Measurements from ENCODE around the gene RPH3AL. TPM values are rescaled to one million over a fixed set of nuclear protein-coding genes. Genes with fewer than 3 reads are reported as not detected.

RPH3AL gene
- total RNA-seq, 4 donors from 2014 or later: 10.0 to 51.1 (median 25.7) TPM

- DNase-seq (ENCODE audit: low spot score) (no peak), ATAC-seq (ENCODE audit: low FRiP score) (no peak)
- TF ChIP-seq CTCF (IDR thresholded peaks at IDR 0.05): no peak
These were observed 165.5 kb downstream of the RPH3AL start for GRCh38 chr17:187130-187529.

GRCh38 chr17:185445-186138 is 167.0 kb downstream of the RPH3AL start:
- no peak for TF ChIP-seq CTCF (IDR thresholded peaks at IDR 0.05)
- ATAC-seq (ENCODE audit: low FRiP score) (no peak), DNase-seq (ENCODE audit: low spot score) (no peak)

DNA sequence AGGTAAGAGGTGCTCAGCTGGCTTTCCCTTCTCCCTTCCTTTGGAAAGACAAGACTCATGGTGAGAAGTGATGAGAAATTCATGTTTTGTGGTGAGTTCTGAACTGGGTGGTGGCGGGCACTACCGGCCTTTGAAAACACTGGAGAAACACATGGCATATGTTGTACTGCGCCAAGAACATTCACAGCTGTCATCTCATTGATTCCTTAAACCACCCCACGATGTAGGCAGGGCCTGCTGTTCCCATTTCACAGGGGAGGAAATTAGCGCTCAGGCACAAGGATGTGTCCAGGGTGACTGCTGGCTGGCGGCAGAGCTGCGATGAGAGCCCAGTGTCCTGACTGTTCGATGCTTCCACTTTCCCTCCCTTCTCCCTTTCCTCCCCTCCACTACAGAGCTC is 169.6 kb downstream of the RPH3AL start:
- DNase-seq (ENCODE audit: low spot score): no peak
- no peak for ATAC-seq (ENCODE audit: low FRiP score)
- TF ChIP-seq CTCF (IDR thresholded peaks at IDR 0.05): no peak

- ATAC-seq (ENCODE audit: low FRiP score) (peak; percentile 40), DNase-seq (ENCODE audit: low spot score) (no peak)
- no peak for TF ChIP-seq CTCF (IDR thresholded peaks at IDR 0.05)
These were observed 170.4 kb downstream of the RPH3AL start for GRCh38 chr17:182050-182751.

DNA sequence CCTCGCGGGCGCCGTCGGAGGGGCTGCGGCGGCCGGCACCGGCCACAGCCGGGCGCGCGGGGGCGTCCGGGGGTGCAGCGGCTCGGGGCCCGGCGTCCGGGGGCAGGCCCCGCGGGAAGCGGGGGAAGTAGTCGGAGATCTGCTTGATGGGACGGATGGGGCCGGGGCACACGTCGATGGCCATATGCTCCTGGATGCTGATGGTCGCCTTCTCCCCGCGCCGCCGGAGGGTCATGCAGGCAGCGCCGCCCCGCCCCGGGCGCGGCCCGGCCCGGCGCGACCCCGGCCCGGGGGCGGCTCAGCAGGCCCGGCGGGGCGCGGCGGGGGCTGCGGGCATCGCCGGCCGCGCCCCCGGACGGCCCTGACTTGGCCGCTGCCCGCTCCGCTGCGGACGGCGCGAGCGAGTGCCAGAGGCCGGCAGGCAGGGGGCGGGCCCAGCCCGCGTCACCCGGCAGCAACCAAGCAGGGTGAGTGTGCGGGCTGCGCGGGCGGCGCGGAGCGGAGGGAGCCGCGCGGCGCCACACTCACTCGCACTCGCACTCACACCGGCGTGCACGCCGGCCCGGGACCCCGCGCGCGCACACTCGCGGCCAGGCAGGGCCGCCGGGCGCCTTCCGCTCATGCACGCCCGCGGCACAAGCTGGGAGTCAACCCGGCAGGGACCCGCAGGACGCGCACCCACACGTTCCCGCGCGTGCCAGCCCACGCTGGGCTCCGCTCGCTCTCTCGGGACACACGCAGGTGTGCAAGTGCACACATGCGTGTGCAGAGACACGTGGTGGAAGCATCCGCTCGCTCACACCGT is 171.2 kb downstream of the RPH3AL start, which contains the start of gene DOC2B:
DOC2B (minus strand) TSS at position 406 of the 805 bp plus-strand sequence; CDS start at position 235, 171 bp downstream.
- DNase-seq (ENCODE audit: low spot score) (no peak), ATAC-seq (ENCODE audit: low FRiP score) (peak; percentile 86)
- no peak for TF ChIP-seq CTCF (IDR thresholded peaks at IDR 0.05)

DNA sequence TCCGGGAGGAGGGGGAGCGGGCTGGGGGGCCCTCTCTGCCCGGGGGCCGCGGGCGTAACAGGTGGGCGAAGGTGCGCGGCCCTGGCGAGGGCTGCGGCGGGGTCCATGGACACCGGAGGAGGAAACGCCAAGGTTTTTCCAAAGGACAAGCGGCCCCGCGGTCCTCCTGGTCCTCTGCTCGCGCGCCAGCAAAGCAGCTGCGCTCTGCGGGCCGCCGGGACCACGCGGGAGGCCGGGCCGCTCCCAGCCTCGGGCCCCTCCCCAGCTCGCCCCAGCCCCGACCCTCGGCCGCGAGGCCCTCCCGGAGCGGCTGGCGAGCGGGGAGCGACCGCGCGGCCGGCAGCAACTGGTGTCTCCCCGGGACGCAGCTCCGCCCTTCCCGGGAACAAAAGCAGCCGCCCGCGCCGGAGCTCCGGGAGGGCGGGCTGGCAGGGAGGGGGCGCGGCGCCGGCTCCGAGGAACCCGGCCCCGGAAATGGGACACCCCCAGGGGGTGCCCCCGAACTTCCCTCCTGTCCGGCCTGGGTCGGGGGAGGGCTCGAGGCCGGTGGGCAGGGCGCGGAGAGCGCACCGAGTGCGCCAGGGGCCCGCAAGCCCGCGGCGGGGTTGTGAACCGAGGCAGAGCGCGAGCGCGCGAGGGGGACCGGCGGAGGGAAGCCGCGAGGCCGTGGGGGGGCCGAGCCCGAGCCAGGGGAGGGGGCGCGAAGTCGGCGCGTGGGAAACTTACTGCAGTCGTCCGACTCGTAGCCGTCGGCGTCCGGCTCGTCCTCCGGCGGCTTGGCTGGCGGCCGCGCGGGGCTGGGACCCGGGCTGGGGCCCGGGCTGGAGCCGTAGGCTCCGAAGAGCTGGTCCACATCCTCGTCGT is 172.0 kb downstream of the RPH3AL start:
- no peak for TF ChIP-seq CTCF (IDR thresholded peaks at IDR 0.05)
- DNase-seq (ENCODE audit: low spot score) (no peak), ATAC-seq (ENCODE audit: low FRiP score) (no peak)

All from omental fat pad (tissue), 4 donors.